ENCODE measurements around the gene NTM. TPM values are rescaled to one million over a fixed set of nuclear protein-coding genes. Genes with fewer than 3 reads are reported as not detected.

The NTM gene
- total and polyA plus RNA-seq, 2 donors (not counting 1 experiment from before 2014, with no cell fraction given) = 12.3 to 28.6 TPM

- no peaks in the 10 kb centered on the region for H3K79me2 ChIP-seq (ENCODE audit: control insufficient read depth, insufficient read depth, low read length)
- no peak overlapping the region for H3K9ac ChIP-seq (ENCODE audit: insufficient read depth, low read length)
- no peak overlapping the region for H3K4me3 ChIP-seq (replicated peaks in 1 of 4; ENCODE audit: control extremely low read depth in 1 of 4, insufficient read depth in 1 of 4, low read depth in 3 of 4, low read length in 4 of 4)
- no peak overlapping the region for H3K4me2 ChIP-seq (ENCODE audit: extremely low read depth, insufficient read depth, low read length)
- H3K36me3 ChIP-seq (ENCODE audit: control insufficient read depth, insufficient read depth, low read length) = no peaks in the 10 kb centered on the region
- H3K27me3 ChIP-seq (ENCODE audit: control insufficient read depth, insufficient read depth, low read length) = no peaks in the 10 kb centered on the region
- TF ChIP-seq CTCF (conservative IDR thresholded peaks at IDR 0.05 in 1 of 2, IDR thresholded peaks at IDR 0.05 in 1 of 2; ENCODE audit: low read depth in 1 of 2, low read length in 2 of 2) (no peak), EZH2 (IDR thresholded peaks at IDR 0.05; ENCODE audit: low read length, missing control alignments) (no peak)
- H4K20me1 ChIP-seq (ENCODE audit: control insufficient read depth, extremely low read depth, insufficient read depth, low read length) = no peaks in the 10 kb centered on the region
- no peaks in the 10 kb centered on the region for H3K9me3 ChIP-seq (ENCODE audit: control insufficient read depth, insufficient read depth, low read depth, low read length)
- no peaks in the 10 kb centered on the region for H3K4me1 ChIP-seq (ENCODE audit: control insufficient read depth, extremely low read depth, insufficient read depth, low read length)
- H3K27ac ChIP-seq (ENCODE audit: insufficient read depth, low read length) = no peak overlapping the region
- H2AFZ ChIP-seq (ENCODE audit: low read length) = no peak overlapping the region
- DNase-seq (ENCODE audit: low read depth in 2 of 2) = peak in 1 of 2 donors; percentile 86
Measured at GRCh38 chr11:131637469-131638175, 267.2 kb downstream of the NTM start.

- DNase-seq (ENCODE audit: low read depth in 2 of 2) = no peak
- Histone ChIP-seq H3K36me3 (ENCODE audit: control insufficient read depth, insufficient read depth, low read length) (no peaks in the 10 kb centered on the region), H2AFZ (ENCODE audit: low read length) (no peak overlapping the region), H3K79me2 (ENCODE audit: control insufficient read depth, insufficient read depth, low read length) (no peaks in the 10 kb centered on the region), H3K9me3 (ENCODE audit: control insufficient read depth, insufficient read depth, low read depth, low read length) (no peaks in the 10 kb centered on the region), H3K9ac (ENCODE audit: insufficient read depth, low read length) (no peak overlapping the region), H3K27me3 (ENCODE audit: control insufficient read depth, insufficient read depth, low read length) (no peaks in the 10 kb centered on the region), H4K20me1 (ENCODE audit: control insufficient read depth, extremely low read depth, insufficient read depth, low read length) (no peaks in the 10 kb centered on the region), H3K4me2 (ENCODE audit: extremely low read depth, insufficient read depth, low read length) (no peak overlapping the region), H3K4me1 (ENCODE audit: control insufficient read depth, extremely low read depth, insufficient read depth, low read length) (no peaks in the 10 kb centered on the region), H3K4me3 (replicated peaks in 1 of 4; ENCODE audit: control extremely low read depth in 1 of 4, insufficient read depth in 1 of 4, low read depth in 3 of 4, low read length in 4 of 4) (no peak overlapping the region), H3K27ac (ENCODE audit: insufficient read depth, low read length) (no peak overlapping the region)
- no peak for TF ChIP-seq CTCF (conservative IDR thresholded peaks at IDR 0.05 in 1 of 2, IDR thresholded peaks at IDR 0.05 in 1 of 2; ENCODE audit: low read depth in 1 of 2, low read length in 2 of 2)
- TF ChIP-seq EZH2 (IDR thresholded peaks at IDR 0.05; ENCODE audit: low read length, missing control alignments) = no peak
Measured at GRCh38 chr11:131638889-131639288, 268.5 kb downstream of the NTM start.

GRCh38 chr11:131640320-131640719, 269.9 kb downstream of the NTM start:
- H4K20me1 ChIP-seq (ENCODE audit: control insufficient read depth, extremely low read depth, insufficient read depth, low read length) = no peaks in the 10 kb centered on the region
- no peaks in the 10 kb centered on the region for H3K79me2 ChIP-seq (ENCODE audit: control insufficient read depth, insufficient read depth, low read length)
- H3K27me3 ChIP-seq (ENCODE audit: control insufficient read depth, insufficient read depth, low read length) = no peaks in the 10 kb centered on the region
- no peak overlapping the region for H3K4me3 ChIP-seq (replicated peaks in 1 of 4; ENCODE audit: control extremely low read depth in 1 of 4, insufficient read depth in 1 of 4, low read depth in 3 of 4, low read length in 4 of 4)
- H3K4me2 ChIP-seq (ENCODE audit: extremely low read depth, insufficient read depth, low read length) = no peak overlapping the region
- H3K9me3 ChIP-seq (ENCODE audit: control insufficient read depth, insufficient read depth, low read depth, low read length) = no peaks in the 10 kb centered on the region
- DNase-seq (ENCODE audit: low read depth in 2 of 2) = no peak
- H3K9ac ChIP-seq (ENCODE audit: insufficient read depth, low read length) = no peak overlapping the region
- no peaks in the 10 kb centered on the region for H3K4me1 ChIP-seq (ENCODE audit: control insufficient read depth, extremely low read depth, insufficient read depth, low read length)
- H3K27ac ChIP-seq (ENCODE audit: insufficient read depth, low read length) = no peak overlapping the region
- TF ChIP-seq EZH2 (IDR thresholded peaks at IDR 0.05; ENCODE audit: low read length, missing control alignments) (no peak), CTCF (conservative IDR thresholded peaks at IDR 0.05 in 1 of 2, IDR thresholded peaks at IDR 0.05 in 1 of 2; ENCODE audit: low read depth in 1 of 2, low read length in 2 of 2) (no peak)
- no peaks in the 10 kb centered on the region for H3K36me3 ChIP-seq (ENCODE audit: control insufficient read depth, insufficient read depth, low read length)
- H2AFZ ChIP-seq (ENCODE audit: low read length) = no peak overlapping the region
